Transverse colon (tissue), 4 donors: ENCODE results near the gene ZC4H2.

ENCODE experiments used
- EP300 ChIP-seq: sonication (generic); formaldehyde crosslinking; IDR thresholded peaks from one replicate; pipeline ENCODE4 v1.6.1; 2017; ENCODE audit warnings: antibody characterized with exemption, low read depth
- POLR2A ChIP-seq: fragments of 450-650 bp; IDR thresholded peaks from one replicate; pipeline ENCODE4 v1.6.1; 2016; ENCODE audit warnings: antibody characterized with exemption, mild to moderate bottlenecking, moderate library complexity
- POLR2AphosphoS5 ChIP-seq, 3 donors: sonication (generic); formaldehyde crosslinking; IDR thresholded peaks; one replicate each; pipeline ENCODE4 v1.6.1; 2016; ENCODE audit warnings: antibody characterized with exemption in 3 of 3
- TF ChIP-seq, protein P1 (sequence below), 5 experiments: fragments of 200-600 bp in 3 of 5; fragments of 450-650 bp in 2 of 5; sonication (generic) in 3 of 5; IDR thresholded peaks; 1 replicate in 2 of 5; 2 replicates in 3 of 5; pipeline ENCODE4 v1.5.1; 2016 to 2017; ENCODE audit warnings: antibody characterized with exemption in 5 of 5, inconsistent platforms in 3 of 5, mild to moderate bottlenecking in 2 of 5, moderate library complexity in 1 of 5

DNA sequence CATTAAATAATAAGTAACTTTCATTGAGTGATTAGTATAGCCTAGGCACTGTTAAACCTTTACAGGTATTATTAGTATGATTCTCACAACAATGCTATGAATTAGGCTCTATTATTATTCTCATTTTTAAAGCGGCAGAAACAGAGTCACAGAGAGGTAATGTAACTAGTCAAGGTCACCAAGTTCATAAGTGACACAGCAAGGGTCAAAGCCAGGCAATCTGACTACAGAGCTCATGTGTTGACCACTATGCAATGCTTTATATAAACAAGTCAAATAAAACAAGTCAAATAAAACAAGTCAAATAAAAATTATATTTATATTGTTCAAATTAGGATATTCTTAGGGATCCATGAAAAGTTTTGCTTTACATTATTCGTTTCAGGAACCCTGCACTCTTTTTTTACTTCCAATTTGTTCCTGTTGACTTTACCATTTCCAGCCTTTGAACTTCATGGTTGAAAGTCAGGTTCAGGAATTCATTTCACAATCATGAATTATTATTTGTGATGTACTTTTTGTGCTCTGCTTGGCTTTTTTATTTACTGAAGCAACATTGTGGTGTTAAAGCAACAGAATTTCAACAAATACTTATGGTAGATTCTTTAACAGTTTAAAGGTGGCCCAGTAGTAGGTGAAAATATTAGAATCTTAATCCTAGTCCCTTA, 18.0 kb upstream of the ZC4H2 start:
- TF ChIP-seq POLR2A (no peak), EP300 (no peak), POLR2AphosphoS5 (IDR thresholded peaks at IDR 0.05) (no peak)
- TF ChIP-seq, protein P1, sequence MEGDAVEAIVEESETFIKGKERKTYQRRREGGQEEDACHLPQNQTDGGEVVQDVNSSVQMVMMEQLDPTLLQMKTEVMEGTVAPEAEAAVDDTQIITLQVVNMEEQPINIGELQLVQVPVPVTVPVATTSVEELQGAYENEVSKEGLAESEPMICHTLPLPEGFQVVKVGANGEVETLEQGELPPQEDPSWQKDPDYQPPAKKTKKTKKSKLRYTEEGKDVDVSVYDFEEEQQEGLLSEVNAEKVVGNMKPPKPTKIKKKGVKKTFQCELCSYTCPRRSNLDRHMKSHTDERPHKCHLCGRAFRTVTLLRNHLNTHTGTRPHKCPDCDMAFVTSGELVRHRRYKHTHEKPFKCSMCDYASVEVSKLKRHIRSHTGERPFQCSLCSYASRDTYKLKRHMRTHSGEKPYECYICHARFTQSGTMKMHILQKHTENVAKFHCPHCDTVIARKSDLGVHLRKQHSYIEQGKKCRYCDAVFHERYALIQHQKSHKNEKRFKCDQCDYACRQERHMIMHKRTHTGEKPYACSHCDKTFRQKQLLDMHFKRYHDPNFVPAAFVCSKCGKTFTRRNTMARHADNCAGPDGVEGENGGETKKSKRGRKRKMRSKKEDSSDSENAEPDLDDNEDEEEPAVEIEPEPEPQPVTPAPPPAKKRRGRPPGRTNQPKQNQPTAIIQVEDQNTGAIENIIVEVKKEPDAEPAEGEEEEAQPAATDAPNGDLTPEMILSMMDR (IDR thresholded peaks at IDR 0.05): no peak
